Ishikawa (cell line): ENCODE measurements around the gene SDK2.

ENCODE experiments used
- CEBPB ChIP-seq: IDR thresholded peaks from 2 replicates; pipeline ENCODE4 v1.6.1; 2012
- CREB1 ChIP-seq: IDR thresholded peaks from 2 replicates; pipeline ENCODE4 v1.6.1; 2012; ENCODE audit warnings: low read depth
- EGR1 ChIP-seq: IDR thresholded peaks from 2 replicates; pipeline ENCODE4 v1.6.1; 2012
- EP300 ChIP-seq: IDR thresholded peaks from 2 replicates; pipeline ENCODE4 v1.6.1; 2012; ENCODE audit warnings: borderline replicate concordance
- FOXM1 ChIP-seq: IDR thresholded peaks from 2 replicates; pipeline ENCODE4 v1.6.1; 2012; ENCODE audit warnings: low read depth, borderline replicate concordance
- MAX ChIP-seq: IDR thresholded peaks from 2 replicates; pipeline ENCODE4 v1.6.1; 2012
- NFIC ChIP-seq: IDR thresholded peaks from 2 replicates; pipeline ENCODE4 v1.6.1; 2012
- RAD21 ChIP-seq: IDR thresholded peaks from 2 replicates; pipeline ENCODE4 v1.6.1; 2012; ENCODE audit warnings: low read depth
- TAF1 ChIP-seq: IDR thresholded peaks from 2 replicates; pipeline ENCODE4 v1.6.1; 2012; ENCODE audit warnings: low read depth, mild to moderate bottlenecking
- TCF12 ChIP-seq: IDR thresholded peaks from 2 replicates; pipeline ENCODE4 v1.6.1; 2012; ENCODE audit warnings: low read depth
- TEAD4 ChIP-seq: IDR thresholded peaks from 2 replicates; pipeline ENCODE4 v1.6.1; 2012
- YY1 ChIP-seq: IDR thresholded peaks from 2 replicates; pipeline ENCODE4 v1.6.1; 2012; ENCODE audit warnings: low read depth
- ZBTB7A ChIP-seq: IDR thresholded peaks from 2 replicates; pipeline ENCODE4 v1.6.1; 2012; ENCODE audit warnings: low read depth
- TF ChIP-seq, protein P1 (sequence below): IDR thresholded peaks from 2 replicates; pipeline ENCODE4 v1.6.1; 2012; ENCODE audit warnings: low read depth, mild to moderate bottlenecking
- TF ChIP-seq, protein P2 (sequence below): IDR thresholded peaks from 2 replicates; pipeline ENCODE4 v1.6.1; 2012

Gene SDK2

DNA sequence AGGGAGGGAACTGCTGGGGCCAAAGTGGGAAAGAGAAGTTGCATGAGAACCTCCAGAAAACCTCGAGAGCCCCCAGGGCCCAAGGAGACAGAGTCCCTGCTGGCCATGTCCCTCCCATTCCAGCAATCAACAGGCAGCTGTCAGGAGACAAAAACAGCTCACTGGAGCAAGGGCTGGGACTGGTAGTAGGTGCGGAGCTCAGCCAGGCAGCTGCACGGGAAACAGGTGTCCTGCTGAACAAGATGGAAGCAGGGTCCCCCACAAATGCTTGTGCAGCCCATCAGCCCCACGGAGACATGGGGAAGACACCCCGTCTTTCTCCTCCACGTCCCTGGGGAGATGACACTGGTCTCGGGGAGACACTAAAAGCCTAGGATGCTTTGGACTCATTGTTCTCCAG is 34.5 kb downstream of the SDK2 start:
- no peak for TF ChIP-seq EGR1
- no peak for TF ChIP-seq MAX
- TF ChIP-seq RAD21 = no peak
- TF ChIP-seq, protein P1, sequence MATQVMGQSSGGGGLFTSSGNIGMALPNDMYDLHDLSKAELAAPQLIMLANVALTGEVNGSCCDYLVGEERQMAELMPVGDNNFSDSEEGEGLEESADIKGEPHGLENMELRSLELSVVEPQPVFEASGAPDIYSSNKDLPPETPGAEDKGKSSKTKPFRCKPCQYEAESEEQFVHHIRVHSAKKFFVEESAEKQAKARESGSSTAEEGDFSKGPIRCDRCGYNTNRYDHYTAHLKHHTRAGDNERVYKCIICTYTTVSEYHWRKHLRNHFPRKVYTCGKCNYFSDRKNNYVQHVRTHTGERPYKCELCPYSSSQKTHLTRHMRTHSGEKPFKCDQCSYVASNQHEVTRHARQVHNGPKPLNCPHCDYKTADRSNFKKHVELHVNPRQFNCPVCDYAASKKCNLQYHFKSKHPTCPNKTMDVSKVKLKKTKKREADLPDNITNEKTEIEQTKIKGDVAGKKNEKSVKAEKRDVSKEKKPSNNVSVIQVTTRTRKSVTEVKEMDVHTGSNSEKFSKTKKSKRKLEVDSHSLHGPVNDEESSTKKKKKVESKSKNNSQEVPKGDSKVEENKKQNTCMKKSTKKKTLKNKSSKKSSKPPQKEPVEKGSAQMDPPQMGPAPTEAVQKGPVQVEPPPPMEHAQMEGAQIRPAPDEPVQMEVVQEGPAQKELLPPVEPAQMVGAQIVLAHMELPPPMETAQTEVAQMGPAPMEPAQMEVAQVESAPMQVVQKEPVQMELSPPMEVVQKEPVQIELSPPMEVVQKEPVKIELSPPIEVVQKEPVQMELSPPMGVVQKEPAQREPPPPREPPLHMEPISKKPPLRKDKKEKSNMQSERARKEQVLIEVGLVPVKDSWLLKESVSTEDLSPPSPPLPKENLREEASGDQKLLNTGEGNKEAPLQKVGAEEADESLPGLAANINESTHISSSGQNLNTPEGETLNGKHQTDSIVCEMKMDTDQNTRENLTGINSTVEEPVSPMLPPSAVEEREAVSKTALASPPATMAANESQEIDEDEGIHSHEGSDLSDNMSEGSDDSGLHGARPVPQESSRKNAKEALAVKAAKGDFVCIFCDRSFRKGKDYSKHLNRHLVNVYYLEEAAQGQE = no peak
- no peak for TF ChIP-seq ZBTB7A
- TF ChIP-seq CREB1 = no peak
- no peak for TF ChIP-seq FOXM1
- no peak for TF ChIP-seq YY1
- no peak for TF ChIP-seq EP300
- TF ChIP-seq TEAD4 = no peak
- TF ChIP-seq NFIC = no peak
- TF ChIP-seq, protein P2, sequence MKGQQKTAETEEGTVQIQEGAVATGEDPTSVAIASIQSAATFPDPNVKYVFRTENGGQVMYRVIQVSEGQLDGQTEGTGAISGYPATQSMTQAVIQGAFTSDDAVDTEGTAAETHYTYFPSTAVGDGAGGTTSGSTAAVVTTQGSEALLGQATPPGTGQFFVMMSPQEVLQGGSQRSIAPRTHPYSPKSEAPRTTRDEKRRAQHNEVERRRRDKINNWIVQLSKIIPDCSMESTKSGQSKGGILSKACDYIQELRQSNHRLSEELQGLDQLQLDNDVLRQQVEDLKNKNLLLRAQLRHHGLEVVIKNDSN = no peak
- TF ChIP-seq TAF1 = no peak
- no peak for TF ChIP-seq TCF12

DNA sequence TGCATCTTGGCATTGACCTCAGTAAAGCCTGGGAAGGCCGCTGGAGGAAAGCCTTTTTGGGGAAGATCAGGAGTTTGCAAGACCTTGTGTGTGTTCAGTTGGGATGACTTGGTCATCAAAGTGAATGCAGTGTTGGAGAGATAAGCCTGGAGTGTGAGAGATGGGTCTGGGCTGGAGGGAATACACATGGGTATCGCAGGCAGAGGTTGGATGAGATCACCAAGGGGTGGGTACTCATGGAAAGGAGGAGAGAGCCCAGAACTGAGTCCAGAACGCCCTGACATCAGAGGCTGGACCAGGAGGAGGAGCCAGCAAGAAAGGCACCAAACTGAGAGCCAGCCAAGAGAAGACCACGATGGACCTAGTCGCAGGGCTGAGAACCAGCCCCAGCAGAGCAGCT is 35.2 kb downstream of the SDK2 start:
- no peak for TF ChIP-seq RAD21
- TF ChIP-seq CREB1 = no peak
- no peak for TF ChIP-seq TCF12
- TF ChIP-seq ZBTB7A = no peak
- TF ChIP-seq YY1 = no peak
- no peak for TF ChIP-seq CEBPB
- TF ChIP-seq, protein P2 = no peak
- no peak for TF ChIP-seq MAX
- no peak for TF ChIP-seq TEAD4
- TF ChIP-seq EP300 = no peak
- TF ChIP-seq EGR1 = no peak
- TF ChIP-seq, protein P1 = no peak
- no peak for TF ChIP-seq FOXM1
- no peak for TF ChIP-seq NFIC
- no peak for TF ChIP-seq TAF1

DNA sequence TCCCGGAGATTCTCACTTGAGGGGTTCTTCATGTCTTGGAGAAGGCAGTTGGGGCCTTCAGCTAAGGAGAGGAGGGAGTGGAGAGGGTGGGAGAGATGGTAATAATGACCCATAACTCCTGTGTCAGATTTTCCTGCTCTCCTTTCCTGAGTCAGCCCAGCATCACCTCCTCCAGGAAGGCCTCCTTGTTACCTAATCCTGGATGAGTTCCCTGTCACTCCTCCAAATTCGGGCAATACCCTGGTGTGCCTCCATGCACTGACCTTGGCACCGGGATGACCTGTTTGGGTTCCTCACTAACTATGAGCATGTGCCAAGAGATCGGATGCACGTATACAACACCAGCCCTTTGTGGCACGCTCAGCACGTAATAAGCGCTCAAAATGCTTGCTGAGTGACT is 38.8 kb downstream of the SDK2 start:
- no peak for TF ChIP-seq TAF1

DNA sequence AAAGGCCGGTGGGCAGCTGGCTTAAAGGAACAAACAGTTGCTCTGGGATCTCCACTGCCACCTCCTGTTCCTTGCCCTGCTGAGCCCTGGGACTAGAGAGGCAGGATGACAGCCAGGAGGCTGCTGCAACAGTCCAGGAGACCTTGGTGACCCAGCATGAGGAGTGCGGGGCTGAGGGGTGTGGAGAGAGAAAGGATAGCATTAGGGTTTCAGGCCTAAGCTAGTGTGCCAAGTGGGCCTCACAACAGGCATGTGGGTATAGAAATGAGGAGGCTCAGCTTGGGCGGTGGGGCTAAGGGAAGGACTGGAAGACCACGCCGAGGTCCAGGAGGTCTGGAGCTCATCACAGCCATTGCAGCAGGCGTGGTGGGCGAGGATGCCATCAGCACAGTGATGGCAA is 39.8 kb downstream of the SDK2 start:
- no peak for TF ChIP-seq MAX
- TF ChIP-seq RAD21 = no peak

DNA sequence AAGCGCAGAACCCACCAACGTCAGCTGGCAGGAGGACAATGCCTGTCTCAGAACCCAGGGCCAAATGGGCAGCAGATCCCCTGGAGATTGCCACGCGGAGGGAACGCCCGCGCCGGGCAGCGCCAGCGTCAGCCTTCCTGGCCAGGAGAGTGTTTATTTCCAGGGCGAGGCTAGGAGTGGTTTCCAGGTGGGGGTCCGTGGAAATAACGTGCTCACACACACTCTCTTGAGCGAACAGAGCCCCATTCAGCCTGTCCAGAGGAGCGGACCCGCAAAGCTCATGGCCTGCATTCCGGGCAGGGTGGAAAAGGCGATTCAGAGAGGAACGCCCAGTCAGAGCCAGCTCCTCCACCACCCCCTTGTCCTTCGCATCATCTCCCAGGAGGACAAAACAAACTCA is 40.3 kb downstream of the SDK2 start:
- TF ChIP-seq ZBTB7A (no peak), NFIC (no peak), CEBPB (no peak), MAX (no peak), CREB1 (no peak), YY1 (no peak)
- TF ChIP-seq, protein P2 = no peak
- TF ChIP-seq, protein P1 = no peak
